DND-41 (cell line): ENCODE data around the gene SPNS2.

ENCODE experiments used
- ATAC-seq: fragments of 200-7000 bp; cut with Tn5 transposase; 3 replicates; pipeline ENCODE4 v1.9.1; 2021; ENCODE audit warnings: low read depth; ENCODE audit not compliant: insufficient read depth
- DNase-seq: peaks from one replicate; pipeline ENCODE4 v3.0.0-alpha.2; 2020
- H2AFZ ChIP-seq: 2 replicates; pipeline ENCODE4 v1.6.0; 2012; ENCODE audit warnings: low read depth, low read length
- H3K27ac ChIP-seq: 2 replicates; pipeline ENCODE4 v1.5.1; 2012; ENCODE audit warnings: low read length, inconsistent platforms
- H3K27me3 ChIP-seq: fragments of 200-600 bp; sonication (generic); 2 replicates; pipeline ENCODE4 v1.6.0; 2012; ENCODE audit warnings: low read length, mild to moderate bottlenecking, inconsistent platforms; ENCODE audit not compliant: insufficient read depth, poor library complexity
- H3K36me3 ChIP-seq: 2 replicates; pipeline ENCODE4 v1.5.1; 2012; ENCODE audit warnings: low read length, inconsistent platforms; ENCODE audit not compliant: insufficient read depth
- H3K4me1 ChIP-seq: 2 replicates; pipeline ENCODE4 v1.5.1; 2012; ENCODE audit warnings: mild to moderate bottlenecking, low read length; ENCODE audit not compliant: insufficient read depth
- H3K4me2 ChIP-seq: 2 replicates; pipeline ENCODE4 v1.6.0; 2012; ENCODE audit warnings: mild to moderate bottlenecking, moderate library complexity, low read length, inconsistent platforms; ENCODE audit not compliant: insufficient read depth
- H3K4me3 ChIP-seq, 2 experiments: fragments of 200-600 bp in 1 of 2; shearing (Covaris generic) in 1 of 2; 2 replicates each; pipeline ENCODE4 v1.5.1; 2012 to 2016; ENCODE audit warnings: inconsistent platforms in 2 of 2, low read length in 2 of 2, mild to moderate bottlenecking in 2 of 2, low read depth in 1 of 2, moderate library complexity in 1 of 2
- H3K79me2 ChIP-seq: 2 replicates; pipeline ENCODE4 v1.6.0; 2012; ENCODE audit warnings: low read length, inconsistent platforms; ENCODE audit not compliant: insufficient read depth
- H3K9ac ChIP-seq: 2 replicates; pipeline ENCODE4 v1.6.0; 2012; ENCODE audit warnings: low read depth, mild to moderate bottlenecking, inconsistent platforms, low read length, moderate library complexity
- H3K9me3 ChIP-seq: 2 replicates; pipeline ENCODE4 v1.5.1; 2012; ENCODE audit warnings: low read length, moderate library complexity, mild to moderate bottlenecking, inconsistent platforms; ENCODE audit not compliant: insufficient read depth, severe bottlenecking
- H4K20me1 ChIP-seq: 2 replicates; pipeline ENCODE4 v1.6.0; 2012; ENCODE audit warnings: low read length; ENCODE audit not compliant: insufficient read depth
- EZH2 ChIP-seq: IDR thresholded peaks from 3 replicates; pipeline ENCODE4 v1.6.1; 2012; ENCODE audit warnings: borderline replicate concordance, low read depth, mild to moderate bottlenecking, moderate library complexity, low read length, inconsistent platforms; ENCODE audit not compliant: severe bottlenecking
- TF ChIP-seq, protein P1 (sequence below): IDR thresholded peaks from 2 replicates; pipeline ENCODE4 v1.5.1; 2012; ENCODE audit warnings: borderline replicate concordance, low read length, moderate library complexity, mild to moderate bottlenecking; ENCODE audit not compliant: poor library complexity, severe bottlenecking; ENCODE audit errors: extremely low read depth

SPNS2 gene

DNA sequence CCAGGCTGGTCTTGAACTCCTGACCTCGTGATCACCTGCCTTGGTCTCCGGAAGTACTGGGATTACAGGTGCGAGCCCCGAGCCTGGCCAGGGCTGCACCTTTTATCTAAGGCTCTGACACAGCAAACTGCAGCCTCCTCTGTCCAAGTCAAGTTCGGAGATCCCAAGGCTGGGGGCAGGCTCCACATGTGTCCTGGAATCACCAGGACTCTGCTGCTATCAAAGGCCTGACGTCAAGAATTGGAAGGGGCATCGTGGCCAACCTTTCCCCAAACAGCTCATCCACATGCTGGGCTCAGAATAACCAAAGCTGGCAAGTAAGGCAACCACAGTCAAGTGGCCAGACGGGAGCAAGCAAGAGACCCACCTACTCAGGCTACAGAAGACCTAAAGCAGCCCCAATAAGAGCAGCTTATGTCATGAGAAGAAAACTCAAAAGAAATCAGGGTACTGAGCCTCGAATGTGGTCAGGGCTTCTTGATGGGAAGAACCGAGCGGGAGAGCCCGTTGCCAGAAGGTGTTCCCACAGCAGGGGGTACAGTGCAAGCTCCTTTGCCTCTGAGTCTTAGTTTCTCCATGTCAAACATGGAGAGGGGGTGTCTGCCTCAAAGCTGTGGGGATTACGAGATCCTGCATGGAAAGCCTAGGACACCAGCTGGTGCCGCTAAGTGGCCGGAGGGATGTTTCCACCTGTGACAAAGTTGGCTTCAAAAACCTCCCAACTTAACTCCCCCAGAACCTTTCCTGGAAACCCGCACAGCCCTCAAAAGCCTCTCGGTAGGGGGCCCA lies 48.6 kb downstream of the SPNS2 start:
- no peak for ATAC-seq
- Histone ChIP-seq H3K4me3 (no peak overlapping the region), H3K27me3 (no peaks in the 10 kb centered on the region), H3K9ac (no peak overlapping the region), H2AFZ (no peak overlapping the region), H3K27ac (no peak overlapping the region), H4K20me1 (peaks cover 49% of the 10 kb centered on the region), H3K4me1 (no peaks in the 10 kb centered on the region), H3K9me3 (no peaks in the 10 kb centered on the region), H3K79me2 (peaks cover 17% of the 10 kb centered on the region; the same call in 1 of the 2 replicates), H3K36me3 (peaks cover 93% of the 10 kb centered on the region), H3K4me2 (no peak overlapping the region)
- no peak for DNase-seq
- TF ChIP-seq, protein P1, sequence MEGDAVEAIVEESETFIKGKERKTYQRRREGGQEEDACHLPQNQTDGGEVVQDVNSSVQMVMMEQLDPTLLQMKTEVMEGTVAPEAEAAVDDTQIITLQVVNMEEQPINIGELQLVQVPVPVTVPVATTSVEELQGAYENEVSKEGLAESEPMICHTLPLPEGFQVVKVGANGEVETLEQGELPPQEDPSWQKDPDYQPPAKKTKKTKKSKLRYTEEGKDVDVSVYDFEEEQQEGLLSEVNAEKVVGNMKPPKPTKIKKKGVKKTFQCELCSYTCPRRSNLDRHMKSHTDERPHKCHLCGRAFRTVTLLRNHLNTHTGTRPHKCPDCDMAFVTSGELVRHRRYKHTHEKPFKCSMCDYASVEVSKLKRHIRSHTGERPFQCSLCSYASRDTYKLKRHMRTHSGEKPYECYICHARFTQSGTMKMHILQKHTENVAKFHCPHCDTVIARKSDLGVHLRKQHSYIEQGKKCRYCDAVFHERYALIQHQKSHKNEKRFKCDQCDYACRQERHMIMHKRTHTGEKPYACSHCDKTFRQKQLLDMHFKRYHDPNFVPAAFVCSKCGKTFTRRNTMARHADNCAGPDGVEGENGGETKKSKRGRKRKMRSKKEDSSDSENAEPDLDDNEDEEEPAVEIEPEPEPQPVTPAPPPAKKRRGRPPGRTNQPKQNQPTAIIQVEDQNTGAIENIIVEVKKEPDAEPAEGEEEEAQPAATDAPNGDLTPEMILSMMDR: no peak
- no peak for TF ChIP-seq EZH2

DNA sequence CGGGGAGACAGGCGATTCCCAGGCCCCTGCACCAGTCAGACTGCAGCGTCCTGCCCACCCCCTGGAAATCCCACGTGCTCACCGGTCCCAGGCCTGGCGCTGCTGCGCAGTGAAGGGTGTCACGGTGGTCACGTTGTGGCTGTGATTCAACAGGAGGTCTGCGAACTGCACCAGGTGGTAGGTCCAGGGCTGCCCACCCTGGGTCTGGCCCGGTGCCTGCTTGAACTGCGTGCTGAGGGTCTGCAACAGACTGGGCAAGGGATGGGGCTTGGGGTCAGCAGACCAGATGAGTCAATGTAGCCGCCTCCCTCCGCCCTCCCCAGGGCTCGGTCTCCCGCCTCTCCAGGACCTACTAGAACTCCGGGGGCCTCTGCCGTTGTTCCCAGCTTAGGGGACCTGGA lies 49.4 kb downstream of the SPNS2 start:
- ATAC-seq: no peak
- Histone ChIP-seq H4K20me1 (peaks cover 49% of the 10 kb centered on the region), H3K9ac (no peak overlapping the region), H3K4me1 (peaks cover 4% of the 10 kb centered on the region; the same call in 1 of the 2 replicates), H3K4me3 (no peak overlapping the region), H3K79me2 (peaks cover 23% of the 10 kb centered on the region; the same call in 1 of the 2 replicates), H3K9me3 (no peaks in the 10 kb centered on the region), H2AFZ (no peak overlapping the region), H3K4me2 (no peak overlapping the region), H3K27ac (no peak overlapping the region), H3K36me3 (peaks cover 93% of the 10 kb centered on the region), H3K27me3 (no peaks in the 10 kb centered on the region)
- TF ChIP-seq, protein P1: no peak
- TF ChIP-seq EZH2: no peak
- no peak for DNase-seq

DNA sequence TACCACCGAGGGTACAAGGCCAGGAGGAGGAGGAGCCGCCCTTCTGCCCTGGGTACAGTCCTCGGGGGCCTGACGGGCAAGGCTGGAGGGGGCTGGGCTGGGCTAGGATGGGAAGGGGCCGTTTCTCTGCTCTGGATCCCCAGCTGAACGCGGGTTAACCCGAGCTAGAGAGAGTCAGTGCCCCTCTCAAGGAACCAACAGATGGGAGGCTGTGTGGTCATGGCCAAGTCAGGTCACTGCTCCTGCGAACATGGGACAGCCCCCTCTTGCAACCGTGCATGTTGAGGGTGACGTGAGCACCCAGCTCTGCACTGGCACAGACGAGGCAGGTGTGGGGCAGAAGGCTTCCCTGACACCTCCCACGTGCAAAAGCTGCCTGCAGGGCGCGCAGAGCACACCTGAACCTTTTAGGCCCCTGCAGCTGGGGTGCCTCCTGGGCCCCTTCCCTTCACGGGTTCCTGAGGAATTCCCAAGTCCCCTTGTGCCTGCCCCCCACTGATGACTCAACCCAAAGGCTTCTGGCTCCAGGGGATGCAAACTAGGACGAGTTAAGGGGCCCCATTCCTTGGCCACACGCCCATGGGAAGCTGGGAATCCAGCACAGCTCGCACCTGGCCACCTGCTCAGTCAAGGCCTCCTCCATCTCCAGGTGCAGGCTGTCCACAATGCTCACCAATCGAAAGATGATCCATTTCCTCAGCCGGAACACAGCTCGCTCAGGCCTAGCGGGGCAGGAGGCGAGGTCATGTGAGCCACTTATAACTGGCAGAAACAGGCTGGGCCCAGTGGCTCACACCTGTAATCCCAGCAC lies 50.2 kb downstream of the SPNS2 start:
- TF ChIP-seq, protein P1: no peak
- no peak for TF ChIP-seq EZH2
- DNase-seq (no peak), ATAC-seq (no peak)
- H2AFZ ChIP-seq: no peak overlapping the region
- peaks cover 93% of the 10 kb centered on the region for H3K36me3 ChIP-seq
- H3K27me3 ChIP-seq: no peaks in the 10 kb centered on the region
- peaks cover 46% of the 10 kb centered on the region; the same call in 1 of the 2 replicates for H4K20me1 ChIP-seq
- no peak overlapping the region for H3K27ac ChIP-seq
- H3K9me3 ChIP-seq: no peaks in the 10 kb centered on the region
- no peak overlapping the region for H3K4me2 ChIP-seq
- no peak overlapping the region for H3K9ac ChIP-seq
- no peak overlapping the region for H3K4me3 ChIP-seq
- H3K4me1 ChIP-seq: peaks cover 12% of the 10 kb centered on the region
- H3K79me2 ChIP-seq: peaks cover 32% of the 10 kb centered on the region
